Stimulated activated CD8-positive, alpha-beta memory T cell treated with anti-CD3 and anti-CD28 coated beads, Interleukin-4, amount 100 ng/mL, for 24 hours (primary cell): ENCODE data around the gene CCNA2.

Experiments used
- DNase-seq: peaks from one replicate; pipeline ENCODE4 v3.0.0-alpha.2; 2020; ENCODE audit warnings: low read depth

CCNA2 gene

DNA sequence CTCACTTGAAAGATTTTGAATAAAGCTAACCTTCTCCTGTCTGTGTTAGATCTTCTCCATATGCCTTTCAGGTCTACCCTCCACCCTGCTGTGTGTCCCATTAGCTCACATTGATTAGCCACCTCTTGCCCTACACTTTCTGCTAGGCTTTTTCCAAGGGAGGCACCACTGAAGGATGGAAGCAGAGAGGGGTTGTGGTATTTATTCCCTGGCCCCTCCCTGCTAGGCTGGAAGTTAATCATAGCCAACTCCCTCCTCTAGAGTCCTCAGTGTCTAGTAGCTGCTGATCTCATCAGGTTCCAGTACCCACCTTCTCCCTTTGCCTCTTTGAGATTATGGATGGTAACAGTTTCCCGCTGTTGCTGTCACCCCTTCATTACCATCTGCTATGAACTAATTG lies 49.8 kb downstream of the CCNA2 start:
- DNase-seq = no peak

DNA sequence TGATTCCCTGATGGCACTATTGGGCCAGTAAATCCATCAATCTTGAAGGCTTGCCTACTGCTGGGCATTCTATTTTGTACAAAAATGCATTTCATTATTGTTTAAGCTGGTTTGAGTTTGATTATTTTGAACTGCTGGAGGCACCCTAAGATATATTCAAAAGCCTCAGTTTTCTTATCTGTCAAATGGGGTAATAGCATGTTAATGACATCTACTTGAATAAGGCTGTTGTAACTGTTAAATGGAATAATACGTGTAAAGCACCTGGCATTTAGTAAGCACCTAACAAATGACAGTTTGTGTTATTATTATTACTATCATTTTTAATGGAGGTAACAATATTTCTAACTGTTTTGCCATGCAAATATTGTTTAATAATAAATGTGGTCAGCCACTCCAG lies 51.8 kb downstream of the CCNA2 start:
- DNase-seq = no peak

DNA sequence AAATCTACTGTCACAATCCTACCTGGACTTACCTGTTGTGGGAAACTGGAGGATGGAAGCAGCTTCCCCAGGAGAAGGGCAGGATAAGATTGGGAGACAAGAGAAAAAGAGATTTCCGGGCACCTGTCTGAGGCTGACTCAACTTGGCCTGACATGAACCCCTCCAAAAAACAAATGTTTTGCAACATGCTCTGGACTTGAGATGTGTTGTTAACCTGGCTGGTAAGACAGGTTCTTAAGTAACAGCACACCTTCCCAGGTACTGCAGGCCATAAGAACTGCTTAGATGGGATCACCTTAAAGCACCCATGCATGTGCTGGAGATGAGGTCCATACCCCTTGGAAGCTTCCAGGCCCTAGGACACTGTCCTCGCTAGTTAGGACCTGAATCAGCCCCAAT lies 54.3 kb downstream of the CCNA2 start:
- no peak for DNase-seq

DNA sequence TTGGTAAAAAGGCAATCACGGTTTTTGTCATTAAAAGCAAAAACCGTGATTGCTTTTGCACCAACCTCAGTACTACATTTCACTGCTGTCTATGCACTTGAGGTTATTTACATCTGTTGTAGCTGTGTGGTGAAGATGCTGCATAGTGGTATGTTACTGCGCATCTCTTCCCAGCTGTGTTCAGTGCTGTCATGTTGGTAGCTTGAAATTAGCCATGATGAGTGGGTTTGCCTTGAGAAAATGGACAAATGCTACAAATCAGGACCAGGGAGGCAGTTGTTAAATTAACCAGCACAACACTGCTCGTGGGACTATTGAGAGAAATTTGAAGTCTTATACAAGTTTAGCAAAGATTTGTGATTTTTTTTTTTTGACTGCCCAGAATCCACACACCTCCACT lies 56.5 kb downstream of the CCNA2 start:
- DNase-seq = no peak
